ENCODE results near the gene SLC8A2.
"Not testable (repeated sequence)": the region's sequence is repeated elsewhere in the genome, so short reads cannot be mapped to it uniquely, and the experiment has no call there.

Gene SLC8A2

DNA sequence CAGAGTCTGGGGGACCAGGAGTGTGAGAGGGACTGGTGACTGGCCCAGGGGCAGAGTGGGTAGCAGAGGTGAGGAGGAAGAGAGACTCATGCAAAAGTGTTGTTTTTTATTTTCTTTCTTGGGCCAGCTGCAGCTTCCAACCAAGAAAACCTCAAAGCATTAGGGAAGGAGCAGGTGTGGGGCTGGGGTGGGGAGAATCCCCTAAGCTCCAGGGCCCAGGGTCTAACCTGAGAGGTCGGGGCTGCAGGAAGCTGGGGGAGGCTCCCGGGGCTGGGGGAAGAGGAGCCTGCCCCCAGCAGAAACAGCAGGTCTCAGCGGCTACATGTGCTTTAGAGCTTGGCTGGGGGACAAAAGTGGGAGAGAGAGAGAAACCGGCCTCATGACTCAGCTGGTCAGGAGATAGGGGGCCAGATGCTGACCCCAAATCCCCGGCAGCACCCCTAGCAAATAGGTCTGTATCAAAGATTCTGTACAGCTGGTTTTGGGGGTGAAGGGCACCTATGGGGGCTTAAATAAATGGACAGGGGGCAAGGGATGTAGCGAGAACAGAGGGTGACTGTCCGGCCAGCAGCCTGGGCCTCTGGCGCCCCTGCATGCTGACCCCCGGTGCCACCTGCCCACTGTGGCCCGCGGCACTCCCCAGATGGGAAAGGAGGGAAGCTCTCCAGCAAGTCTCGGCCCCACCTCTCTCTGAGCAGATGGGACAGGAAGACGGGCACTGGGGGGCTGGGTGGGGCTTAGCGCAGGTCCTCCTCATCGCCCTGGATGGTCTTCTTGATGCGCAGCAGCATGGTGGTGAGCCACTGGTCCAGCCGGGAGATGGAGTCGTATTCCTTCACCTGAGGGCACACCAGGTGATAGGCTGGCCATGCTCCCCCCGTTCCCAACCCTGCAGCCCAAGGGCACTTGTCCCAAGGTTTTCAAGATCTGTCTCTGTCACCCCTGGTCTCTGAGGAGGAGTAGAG is 16.1 kb upstream of the SLC8A2 start:
- no peak for DNase-seq (ENCODE audit: low read depth)

DNA sequence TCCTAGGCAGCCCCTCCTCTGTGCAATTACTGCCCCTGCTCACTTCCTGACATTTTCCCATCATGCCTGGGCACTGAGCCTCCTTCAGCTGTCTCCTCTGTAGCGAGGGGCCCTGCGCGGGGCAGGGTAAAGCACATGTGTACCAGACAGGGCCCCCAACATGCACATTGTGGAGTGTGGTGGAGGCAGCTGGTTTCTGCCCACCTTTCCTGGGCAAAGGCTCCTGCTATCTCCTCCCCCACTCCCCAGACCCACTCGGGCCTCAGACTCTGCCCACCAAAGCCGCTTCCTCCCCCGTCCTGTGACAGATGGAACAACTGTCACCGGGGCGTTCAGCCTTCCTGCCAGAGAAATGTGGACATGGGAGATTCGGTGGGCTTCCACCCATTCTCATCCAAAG is 15.2 kb upstream of the SLC8A2 start:
- no peak for DNase-seq (ENCODE audit: low read depth)

DNA sequence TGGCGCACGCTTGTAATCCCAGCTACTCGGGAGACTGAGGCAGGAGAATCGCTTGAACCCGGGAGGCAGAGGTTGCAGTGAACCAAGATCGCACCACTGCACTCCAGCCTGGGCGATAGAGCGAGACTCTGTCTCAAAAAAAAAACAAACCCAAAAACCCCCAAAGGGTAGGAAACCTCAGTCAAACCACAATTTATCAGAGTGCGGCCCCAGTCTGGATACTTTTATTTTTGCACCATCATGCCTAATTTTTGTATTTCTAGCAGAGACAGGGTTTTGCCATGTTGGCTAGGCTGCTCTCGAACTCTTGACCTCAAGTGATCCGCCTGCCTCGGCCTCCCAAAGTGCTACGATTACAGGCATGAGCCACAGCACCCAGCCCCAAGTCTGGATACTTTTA is 14.5 kb upstream of the SLC8A2 start:
- DNase-seq (ENCODE audit: low read depth) = not testable (repeated sequence)

DNA sequence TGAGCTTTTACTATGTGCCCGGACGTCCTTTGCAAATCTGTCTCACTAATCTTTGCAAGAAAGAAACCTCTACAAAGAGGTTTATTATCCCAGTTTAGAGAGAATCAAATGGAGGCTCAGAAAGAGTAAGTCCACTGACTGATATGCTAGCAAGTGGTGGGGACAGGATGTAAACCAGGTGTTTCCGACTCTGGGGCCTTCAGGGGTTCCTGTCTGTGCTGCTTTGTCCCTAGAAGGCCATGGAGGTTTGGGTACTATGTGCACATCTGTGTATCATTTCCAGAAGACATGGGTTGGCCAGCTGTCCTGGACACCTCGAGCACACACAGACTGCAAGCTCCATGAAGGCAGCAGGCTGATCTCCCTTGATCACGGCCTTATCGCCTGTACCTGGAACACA is 13.5 kb upstream of the SLC8A2 start:
- no peak for DNase-seq (ENCODE audit: low read depth)

DNA sequence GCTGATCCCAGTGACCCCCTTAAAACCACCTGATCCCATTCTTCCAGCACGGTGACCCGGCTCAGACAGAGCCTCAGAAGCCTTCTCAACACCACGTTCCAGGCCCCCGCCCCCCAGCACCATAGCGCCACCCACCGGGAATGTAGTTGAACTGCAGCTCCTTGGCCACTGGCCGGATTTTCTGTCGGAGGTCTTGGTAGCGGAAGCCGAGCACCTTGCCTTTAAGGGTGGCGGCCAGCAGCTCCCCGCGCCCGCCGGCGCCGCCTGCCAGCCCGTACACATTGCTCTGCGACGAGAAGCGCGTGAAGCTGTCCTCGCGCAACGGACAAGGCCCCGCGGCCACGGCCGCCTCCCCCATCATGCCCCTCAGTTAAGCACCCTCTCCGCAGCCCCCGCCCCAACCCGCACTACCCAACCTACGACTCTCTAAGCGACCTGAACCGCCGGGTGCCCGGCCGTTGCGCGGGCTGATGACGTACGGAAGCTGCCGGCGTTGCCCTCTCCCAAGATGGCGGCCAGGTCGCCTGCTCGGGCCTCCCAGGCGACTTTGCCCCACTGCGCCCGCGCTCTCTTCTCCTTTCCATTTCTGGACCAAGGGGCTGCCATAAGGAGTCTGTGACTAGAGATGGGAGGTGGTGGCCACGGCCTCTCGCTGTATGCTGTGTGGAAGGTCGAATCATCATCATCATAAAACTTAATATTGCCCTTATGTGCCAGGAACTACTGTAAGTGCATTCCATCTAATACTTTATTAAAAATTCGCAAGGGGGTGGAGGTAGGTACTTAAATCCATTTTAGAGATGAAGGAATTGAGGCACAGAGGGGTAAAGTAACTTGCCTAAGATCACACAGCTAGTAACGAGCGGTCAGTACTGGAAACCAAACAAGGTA is 12.4 kb upstream of the SLC8A2 start, which contains the start of gene KPTN:
KPTN (minus strand) TSS at position 420 of the 891 bp plus-strand sequence; CDS start at position 361, 59 bp downstream.
- peak; percentile 83 for DNase-seq (ENCODE audit: low read depth)

DNA sequence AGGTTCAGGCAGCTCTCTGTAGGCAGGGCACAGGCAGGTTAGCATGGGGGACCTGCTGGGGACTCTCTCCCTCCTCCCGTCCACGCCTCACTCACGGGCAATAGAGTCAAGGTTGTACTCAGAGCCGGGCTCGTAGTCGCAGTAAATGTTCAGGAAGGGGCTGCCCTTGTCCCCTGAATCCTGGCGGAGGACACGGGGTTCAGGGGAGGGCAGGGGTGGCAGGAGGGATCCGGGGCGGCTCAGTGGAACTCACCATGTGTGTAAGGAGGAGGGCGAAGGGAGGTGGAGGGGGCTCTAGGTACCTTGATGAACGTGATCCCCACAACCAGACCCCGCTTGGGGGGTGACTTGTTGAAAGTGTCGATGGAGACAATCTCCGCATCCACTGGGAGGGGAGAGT is 11.5 kb upstream of the SLC8A2 start:
- DNase-seq (ENCODE audit: low read depth) = no peak

DNA sequence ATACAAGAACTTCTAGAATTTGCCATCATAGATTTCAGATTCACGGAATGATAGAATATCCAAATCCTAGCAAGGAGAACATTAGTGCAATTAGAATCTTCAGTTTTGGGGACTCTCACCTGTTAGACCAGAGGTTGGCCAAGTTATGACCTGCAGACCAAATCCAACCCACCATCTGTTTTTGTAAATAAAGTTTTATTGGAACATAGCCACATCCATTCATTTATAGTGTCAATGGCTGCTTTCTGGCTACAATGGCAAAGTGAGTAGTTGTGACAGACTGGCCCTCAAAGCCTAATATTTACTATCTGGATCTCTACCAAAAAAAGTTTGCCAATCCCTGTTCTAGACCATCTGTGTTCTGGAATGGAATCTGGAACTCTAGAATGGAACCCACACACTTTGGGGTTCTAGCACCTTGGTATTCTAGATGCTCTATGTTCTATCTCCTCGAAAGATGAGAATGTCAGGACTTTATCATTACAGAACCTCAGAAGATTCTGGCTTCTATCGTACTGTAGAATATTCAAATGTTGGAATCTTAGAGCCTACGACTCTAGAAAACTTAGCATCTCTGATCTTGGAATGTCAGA is 9.9 kb upstream of the SLC8A2 start:
- DNase-seq (ENCODE audit: low read depth) = no peak

DNA sequence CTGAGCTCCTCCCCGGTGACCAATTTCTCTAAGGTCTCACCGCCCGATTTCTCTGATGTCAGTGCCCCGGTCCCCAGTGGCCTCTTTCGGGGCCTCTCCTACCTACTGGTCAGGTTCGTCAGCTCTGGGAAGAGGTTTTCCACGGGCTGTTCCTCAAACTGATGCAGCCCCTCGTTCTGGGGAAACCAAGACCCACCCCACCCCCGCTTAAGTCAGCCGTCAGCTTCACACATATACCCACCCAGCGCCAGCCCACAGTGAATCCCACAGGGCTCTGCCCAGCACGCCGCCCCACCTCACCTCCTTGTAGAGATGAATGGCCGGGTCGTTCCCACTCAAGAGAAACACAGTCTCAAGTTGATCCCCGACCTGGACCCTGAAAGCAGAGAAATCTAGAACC is 9.0 kb upstream of the SLC8A2 start:
- DNase-seq (ENCODE audit: low read depth) = no peak

DNA sequence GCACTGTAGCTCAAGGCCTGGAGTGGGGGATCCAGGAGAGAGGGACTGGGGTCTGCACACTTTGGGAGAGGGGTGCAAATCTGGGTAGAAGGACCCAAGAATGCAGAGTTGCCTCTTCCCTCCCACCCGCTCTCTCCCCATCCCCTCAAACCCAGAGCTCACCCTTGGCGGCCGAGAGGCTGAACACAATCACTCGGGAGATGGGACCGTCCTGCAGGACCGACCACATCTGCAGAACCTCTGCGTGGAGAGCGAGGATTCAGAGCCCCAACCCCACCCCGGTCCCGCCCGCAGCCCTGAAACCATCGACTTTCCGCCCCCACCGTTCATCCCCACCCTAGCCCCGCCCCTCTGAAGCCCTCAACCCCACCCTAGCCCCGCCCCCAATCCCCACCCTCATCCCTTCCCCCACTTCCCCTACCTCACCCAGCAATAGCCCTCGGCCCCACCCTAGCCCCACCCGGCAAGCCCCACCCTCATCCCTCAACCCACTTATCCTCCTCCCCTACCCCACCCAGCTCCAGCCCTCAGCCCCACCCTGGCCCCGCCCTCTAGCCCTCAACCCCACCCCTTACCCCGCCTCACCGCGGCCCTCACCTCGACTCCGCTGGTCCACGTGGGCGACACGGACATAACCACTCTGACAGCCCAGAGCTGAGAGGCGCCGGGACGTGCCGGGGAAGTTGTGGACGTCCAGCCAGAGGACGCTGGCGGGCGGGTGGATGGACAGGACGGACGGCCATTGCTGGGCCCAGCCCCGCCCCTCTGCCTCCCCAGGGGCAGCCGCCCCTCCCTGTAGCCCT is 8.2 kb upstream of the SLC8A2 start:
- DNase-seq (ENCODE audit: low read depth) = no peak

DNA sequence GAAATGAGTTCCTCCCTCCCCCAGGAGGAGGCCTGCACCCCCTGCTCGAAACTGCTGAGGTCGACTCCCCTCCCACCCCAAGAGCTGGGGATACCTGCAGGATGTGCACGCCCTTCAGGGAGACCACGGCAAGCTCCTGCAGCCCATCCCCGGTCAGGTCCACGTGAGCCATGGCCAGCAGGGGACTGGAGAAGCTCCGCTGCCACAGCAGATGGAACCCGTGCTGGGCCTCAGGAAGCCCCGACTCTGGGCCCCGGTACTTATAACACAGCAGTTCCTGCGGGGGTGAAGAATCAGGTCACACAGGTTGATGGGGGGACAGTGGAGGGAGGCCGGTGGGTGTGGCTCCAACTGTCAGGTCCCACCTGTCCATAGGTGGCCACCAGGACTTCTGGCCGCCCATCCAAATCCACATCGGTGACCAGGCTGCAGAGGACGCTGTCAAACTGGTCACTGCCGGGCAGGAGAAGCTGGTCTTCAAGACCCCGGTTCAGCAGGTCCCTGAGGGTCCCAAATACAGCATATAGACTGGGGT is 4.8 kb upstream of the SLC8A2 start:
- no peak for DNase-seq (ENCODE audit: low read depth)

DNA sequence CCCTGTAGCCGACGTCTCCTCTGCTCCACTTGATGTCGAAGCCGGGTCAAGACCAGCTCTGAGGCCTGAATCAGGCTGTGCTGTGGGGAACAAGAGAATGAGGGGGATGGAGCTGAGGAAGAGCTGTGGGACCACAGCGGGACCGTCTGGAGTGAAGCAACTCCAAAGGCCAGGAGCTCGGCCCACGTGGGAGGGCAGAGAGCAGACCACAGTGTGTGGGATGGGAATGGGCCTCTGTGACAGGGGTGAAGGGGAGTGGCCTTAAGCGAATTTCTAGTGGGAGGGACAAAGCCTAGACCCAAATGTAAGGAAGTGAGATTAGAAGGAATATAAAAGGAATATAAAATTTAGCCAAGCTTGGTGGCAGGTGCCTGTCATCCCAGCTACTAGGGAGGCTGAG is 3.8 kb upstream of the SLC8A2 start:
- DNase-seq (ENCODE audit: low read depth) = no peak

DNA sequence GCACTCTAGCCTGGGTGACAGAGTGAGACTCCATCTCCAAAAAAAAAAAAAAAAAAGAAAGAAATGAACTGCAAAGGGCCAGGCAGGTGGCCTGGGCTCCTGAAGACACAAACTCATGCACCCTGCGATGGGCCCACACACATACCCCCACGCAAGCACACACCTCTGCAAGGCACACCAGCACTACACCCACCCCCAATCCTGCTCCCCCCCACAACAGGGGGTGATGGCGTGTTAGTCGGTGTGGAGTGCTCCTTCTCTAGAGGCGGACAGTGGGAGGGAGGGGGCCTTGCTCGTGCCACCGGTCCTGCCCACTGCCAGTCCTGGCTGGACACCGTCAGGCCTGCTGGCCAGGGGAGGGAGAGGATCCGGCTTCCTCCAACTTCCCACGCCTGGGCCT is 1.6 kb upstream of the SLC8A2 start:
- DNase-seq (ENCODE audit: low read depth) = no peak

DNA sequence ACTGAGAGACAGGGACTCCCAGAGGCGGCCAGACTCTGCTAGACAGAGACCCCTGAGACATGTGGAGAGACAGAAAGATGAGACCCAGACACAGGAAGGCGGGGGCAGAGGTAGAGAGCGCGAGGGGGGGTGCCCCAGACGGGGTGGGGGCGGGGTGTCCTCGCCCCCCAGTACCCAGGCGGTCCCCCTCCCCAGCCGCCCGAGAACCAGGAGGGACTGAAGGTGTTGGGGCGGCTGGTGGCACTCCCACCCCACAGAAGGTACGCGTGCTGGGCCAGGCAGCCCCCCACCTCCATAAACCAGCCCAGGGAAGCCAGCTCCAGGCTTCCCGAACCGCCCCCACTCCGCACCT is 336 bp downstream of the SLC8A2 start:
- DNase-seq (ENCODE audit: low read depth) = no peak

DNA sequence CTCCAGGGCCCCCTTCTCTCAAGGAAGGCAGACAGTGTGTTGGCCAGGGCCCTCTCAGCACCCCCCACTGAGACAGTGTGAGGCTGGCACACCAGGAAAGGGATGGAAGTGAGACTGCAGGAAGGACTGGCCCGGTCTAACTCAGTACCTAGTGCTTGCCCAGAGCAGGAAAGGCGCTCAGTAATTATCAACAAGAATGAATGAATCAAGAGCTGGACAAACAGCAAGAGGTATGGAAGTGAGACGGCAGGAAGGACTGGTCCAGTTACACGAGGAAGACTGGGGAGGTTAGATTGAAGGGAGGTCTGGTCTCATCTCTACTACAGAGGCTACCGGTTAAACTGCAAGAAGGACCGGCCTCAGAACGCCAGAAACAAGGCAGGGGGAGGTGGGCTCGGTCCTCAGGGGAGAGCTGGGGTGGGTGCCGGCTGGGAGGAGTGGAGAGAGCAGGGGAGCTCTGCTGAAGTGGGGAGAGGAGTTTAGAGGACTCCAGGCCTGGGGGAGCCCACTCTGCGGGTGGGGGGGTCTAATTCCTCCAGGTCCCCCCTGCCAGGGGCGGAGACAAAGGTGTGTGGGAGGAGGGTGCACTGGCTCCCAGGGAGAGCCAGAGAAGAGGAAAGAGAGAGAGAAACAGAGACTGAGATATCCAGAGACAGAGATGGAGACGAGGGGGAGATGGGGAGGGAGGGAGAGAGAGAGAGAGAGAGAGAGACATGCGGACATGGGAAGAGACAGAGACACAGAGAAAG is 1.1 kb downstream of the SLC8A2 start:
- DNase-seq (ENCODE audit: low read depth) = no peak

DNA sequence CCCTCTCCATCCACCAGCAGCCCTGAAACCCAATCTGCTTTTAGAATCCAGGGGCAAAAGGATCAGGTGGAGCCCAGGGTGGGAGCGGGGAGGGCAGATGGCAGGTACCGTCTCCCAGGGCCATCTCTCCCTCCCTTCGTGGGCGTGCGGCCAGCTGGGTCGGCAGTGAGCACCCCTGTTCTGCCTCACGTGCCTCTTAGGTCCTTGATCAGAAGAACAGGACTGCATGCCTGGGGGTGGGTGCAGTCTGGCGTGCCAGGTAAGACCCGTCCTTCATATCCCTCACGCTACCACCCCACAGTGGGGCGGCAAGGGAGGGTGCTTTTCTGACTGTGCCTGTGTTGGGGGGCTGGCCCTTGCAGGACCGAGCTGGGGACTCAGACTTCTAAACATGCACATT is 2.0 kb downstream of the SLC8A2 start:
- no peak for DNase-seq (ENCODE audit: low read depth)

DNA sequence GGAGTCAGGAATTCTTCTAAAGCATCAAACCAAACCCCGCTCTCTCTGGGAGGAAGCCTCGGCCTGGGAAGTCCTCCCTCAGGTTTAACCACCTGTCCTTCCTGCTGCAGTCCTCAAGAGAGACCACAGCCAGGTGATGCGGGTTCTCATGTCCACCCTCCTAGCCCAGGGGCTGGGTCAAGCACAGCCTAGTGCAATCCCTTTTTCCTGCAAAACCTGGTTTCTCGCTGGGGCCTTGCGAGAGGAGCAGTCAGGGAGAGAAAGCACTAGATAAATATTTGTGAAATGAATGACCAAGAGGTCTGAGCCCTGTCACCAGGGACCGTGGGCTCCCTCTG is 2.4 kb downstream of the SLC8A2 start:
- DNase-seq (ENCODE audit: low read depth) = no peak

DNA sequence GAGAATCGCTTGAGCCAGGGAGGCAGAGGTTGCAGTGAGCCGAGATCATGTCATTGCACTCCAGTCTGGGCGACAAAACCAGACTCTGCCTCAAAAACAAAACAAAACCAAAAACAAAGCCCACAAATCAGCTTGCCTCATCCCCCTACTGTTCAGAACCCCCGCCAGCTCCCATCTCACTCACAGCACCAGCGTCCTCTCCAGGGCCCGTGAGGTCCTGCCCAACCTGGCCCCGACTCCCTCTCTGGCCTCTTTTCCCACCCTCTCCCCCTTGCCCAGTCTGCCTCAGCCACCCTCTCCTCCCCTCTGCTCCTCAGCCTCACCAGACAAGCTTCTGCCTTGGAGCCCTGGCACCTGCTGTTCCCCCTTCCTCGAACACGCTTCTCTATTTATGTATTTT is 3.8 kb downstream of the SLC8A2 start:
- DNase-seq (ENCODE audit: low read depth) = no peak

DNA sequence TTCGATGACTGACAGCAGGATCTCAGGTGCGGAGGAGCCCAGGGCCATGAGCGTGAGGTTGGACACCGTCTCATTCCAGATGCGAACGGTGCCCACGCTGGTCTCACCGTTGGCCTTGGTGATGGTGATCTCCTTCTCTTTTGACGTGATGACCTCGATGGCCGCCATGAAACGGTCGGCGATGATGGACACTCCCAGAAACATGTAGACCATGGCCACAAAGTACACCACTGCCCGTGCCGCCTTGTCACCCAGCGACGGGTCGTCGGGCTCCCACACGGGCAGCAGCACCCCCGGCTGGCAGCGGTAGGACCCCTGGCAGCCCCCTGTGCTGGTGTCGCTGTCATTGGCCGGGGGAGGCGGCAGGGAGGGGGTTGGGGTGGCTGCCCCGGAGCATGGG is 5.7 kb downstream of the SLC8A2 start:
- DNase-seq (ENCODE audit: low read depth) = no peak

DNA sequence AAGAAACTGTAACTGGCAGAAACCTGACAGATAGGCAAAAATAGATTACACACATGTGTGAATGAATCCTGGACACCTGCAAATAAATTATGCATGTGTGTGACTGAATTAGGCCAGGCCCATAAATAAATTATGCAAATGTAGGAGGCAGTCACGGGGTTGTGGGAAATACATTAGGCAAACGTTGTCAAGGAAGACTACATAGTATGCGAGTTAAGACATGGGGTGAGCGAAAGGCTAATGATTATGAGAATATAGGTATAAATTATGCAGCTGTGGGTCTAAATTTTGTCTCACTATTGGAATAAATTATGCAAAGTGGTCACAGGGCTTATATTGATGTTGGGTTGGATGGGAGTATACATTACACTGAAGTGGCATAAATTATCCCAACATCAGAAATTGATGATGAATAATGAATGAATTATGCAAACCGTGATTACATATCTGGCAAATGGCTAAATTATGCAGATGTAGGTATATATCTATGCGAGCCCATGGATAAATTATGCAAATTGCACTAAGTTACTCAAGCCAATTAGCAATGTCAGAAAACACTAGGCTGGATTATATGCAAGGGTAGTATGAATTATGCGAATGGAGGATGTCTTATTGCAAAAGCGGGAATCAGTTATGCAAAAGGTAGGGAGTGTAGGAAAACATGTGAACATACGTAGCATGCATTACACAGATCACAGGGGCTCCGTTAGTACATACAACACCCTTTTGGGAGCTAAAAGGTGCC is 6.8 kb downstream of the SLC8A2 start:
- no peak for DNase-seq (ENCODE audit: low read depth)

DNA sequence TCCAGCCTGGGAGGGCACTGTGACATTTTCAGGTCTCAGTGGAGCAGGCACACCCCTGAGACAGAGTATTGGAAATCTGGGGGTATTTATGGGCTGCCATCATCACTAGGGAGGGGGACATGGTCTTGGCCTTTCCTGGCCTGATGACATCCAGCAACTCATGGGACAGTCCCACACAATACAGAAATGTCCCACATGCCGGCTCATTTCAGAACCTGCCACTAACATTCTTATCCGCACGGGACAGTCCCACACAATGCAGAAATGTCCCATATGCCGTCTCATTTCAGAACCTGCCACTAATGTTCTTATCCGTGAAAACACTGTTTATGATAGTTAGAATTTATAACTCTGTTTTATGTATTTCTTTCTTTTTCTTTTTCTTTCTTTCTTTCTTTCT is 9.8 kb downstream of the SLC8A2 start:
- DNase-seq (ENCODE audit: low read depth) = no peak

Data from activated gamma-delta T cell treated with anti-CD3 and anti-CD28 coated beads, Interleukin-2, amount 50 U/mL, for 16 hours (primary cell).